Myocyte (in vitro differentiated cells): Measurements from ENCODE around the gene NT5C3B. TPM values are rescaled to one million over a fixed set of nuclear protein-coding genes. Genes with fewer than 3 reads are reported as not detected.
"Not testable (repeated sequence)": the region's sequence is repeated elsewhere in the genome, so short reads cannot be mapped to it uniquely, and the experiment has no call there.

ENCODE experiments used
- DNase-seq: peaks from one replicate; pipeline ENCODE4 v3.0.0-alpha.2; 2012; ENCODE audit warnings: low read depth
- polyA plus RNA-seq: library from polyadenylated mRNA; unstranded; fragments of >200 nt; gene quantifications from one replicate; pipeline ENCODE4 v1.2.1, GENCODE V29; 2012; ENCODE audit warnings: missing spikeins
- total RNA-seq: library from RNA; depleted of rRNA; stranded (reverse); fragments of >200 nt; gene quantifications from 2 replicates; pipeline ENCODE4 v1.2.3, GENCODE V29; 2014

The NT5C3B gene
- 45.4 and 49.2 TPM in 2 replicates for total RNA-seq
- 58.6 TPM for polyA plus RNA-seq

- peak; percentile 62 for DNase-seq
Measured at GRCh38 chr17:41835800-41836549, at the start of gene NT5C3B. Gene NT5C3B, minus strand, starts transcription at chr17:41836232. Its CDS starts 39 bp downstream, at chr17:41836193.

- no peak for DNase-seq
Measured at GRCh38 chr17:41885733-41886132, 49.7 kb upstream of the NT5C3B start.

GRCh38 chr17:41882756-41883155 lies 46.7 kb upstream of the NT5C3B start:
- no peak for DNase-seq

GRCh38 chr17:41880130-41880529 lies 44.1 kb upstream of the NT5C3B start:
- DNase-seq = no peak

- not testable (repeated sequence) for DNase-seq
Measured at GRCh38 chr17:41874293-41874670, 38.2 kb upstream of the NT5C3B start.

GRCh38 chr17:41873559-41874292 lies 37.7 kb upstream of the NT5C3B start:
- DNase-seq = no peak

GRCh38 chr17:41871789-41872188 lies 35.8 kb upstream of the NT5C3B start:
- DNase-seq = no peak

GRCh38 chr17:41870627-41871026 lies 34.6 kb upstream of the NT5C3B start:
- peak; percentile 43 for DNase-seq

GRCh38 chr17:41870097-41870496 lies 34.1 kb upstream of the NT5C3B start:
- DNase-seq = no peak

- no peak for DNase-seq
Measured at GRCh38 chr17:41869426-41869825, 33.4 kb upstream of the NT5C3B start.

GRCh38 chr17:41868568-41868967 lies 32.5 kb upstream of the NT5C3B start:
- DNase-seq = no peak

- DNase-seq = no peak
Measured at GRCh38 chr17:41865596-41865893, 29.5 kb upstream of the NT5C3B start.

- peak; percentile 92 for DNase-seq
Measured at GRCh38 chr17:41864836-41865595, 29.0 kb upstream of the NT5C3B start, which contains the start of gene KLHL11. Gene KLHL11, minus strand, starts transcription at chr17:41865423. Its CDS starts 53 bp downstream, at chr17:41865370.

- DNase-seq = no peak
Measured at GRCh38 chr17:41864498-41864835, 28.4 kb upstream of the NT5C3B start.

- DNase-seq = no peak
Measured at GRCh38 chr17:41863074-41863848, 27.2 kb upstream of the NT5C3B start.

- DNase-seq = no peak
Measured at GRCh38 chr17:41860254-41860931, 24.4 kb upstream of the NT5C3B start.

GRCh38 chr17:41851382-41851781 lies 15.3 kb upstream of the NT5C3B start:
- not testable (repeated sequence) for DNase-seq

- DNase-seq = no peak
Measured at GRCh38 chr17:41849251-41849990, 13.4 kb upstream of the NT5C3B start.

- DNase-seq = no peak
Measured at GRCh38 chr17:41848788-41849187, 12.8 kb upstream of the NT5C3B start.

- DNase-seq = no peak
Measured at GRCh38 chr17:41844971-41845370, 8.9 kb upstream of the NT5C3B start.
